ENCODE measurements around the gene KLHL22.

DNA sequence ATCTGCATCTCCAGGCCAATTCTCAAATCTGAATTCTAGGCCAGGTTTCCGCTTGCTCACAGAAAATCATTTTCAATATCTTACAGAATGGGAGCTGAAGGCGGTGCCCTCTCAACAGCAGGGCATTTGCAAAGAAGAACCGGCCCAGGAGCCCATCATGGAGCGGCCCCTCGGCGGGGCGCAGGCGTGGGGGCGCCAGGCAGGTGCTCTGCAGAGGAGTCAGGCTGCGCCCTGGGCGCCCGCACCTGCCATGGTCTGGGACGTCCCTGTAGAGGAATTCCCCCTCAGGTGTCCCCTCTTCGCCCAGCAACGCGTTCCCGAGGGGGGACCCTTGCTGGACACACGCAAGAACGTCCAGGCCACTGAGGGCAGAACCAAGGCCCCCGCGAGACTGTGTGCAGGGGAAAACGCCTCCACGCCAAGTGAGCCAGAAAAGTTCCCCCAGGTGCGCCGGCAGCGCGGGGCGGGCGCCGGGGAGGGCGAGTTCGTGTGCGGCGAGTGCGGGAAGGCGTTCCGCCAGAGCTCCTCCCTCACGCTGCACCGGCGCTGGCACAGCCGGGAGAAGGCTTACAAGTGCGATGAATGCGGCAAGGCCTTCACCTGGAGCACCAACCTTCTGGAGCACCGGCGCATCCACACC, 90.2 kb downstream of the KLHL22 start:
- TF ChIP-seq, protein P1, sequence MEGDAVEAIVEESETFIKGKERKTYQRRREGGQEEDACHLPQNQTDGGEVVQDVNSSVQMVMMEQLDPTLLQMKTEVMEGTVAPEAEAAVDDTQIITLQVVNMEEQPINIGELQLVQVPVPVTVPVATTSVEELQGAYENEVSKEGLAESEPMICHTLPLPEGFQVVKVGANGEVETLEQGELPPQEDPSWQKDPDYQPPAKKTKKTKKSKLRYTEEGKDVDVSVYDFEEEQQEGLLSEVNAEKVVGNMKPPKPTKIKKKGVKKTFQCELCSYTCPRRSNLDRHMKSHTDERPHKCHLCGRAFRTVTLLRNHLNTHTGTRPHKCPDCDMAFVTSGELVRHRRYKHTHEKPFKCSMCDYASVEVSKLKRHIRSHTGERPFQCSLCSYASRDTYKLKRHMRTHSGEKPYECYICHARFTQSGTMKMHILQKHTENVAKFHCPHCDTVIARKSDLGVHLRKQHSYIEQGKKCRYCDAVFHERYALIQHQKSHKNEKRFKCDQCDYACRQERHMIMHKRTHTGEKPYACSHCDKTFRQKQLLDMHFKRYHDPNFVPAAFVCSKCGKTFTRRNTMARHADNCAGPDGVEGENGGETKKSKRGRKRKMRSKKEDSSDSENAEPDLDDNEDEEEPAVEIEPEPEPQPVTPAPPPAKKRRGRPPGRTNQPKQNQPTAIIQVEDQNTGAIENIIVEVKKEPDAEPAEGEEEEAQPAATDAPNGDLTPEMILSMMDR (conservative IDR thresholded peaks at IDR 0.05): no peak
- TF ChIP-seq EZH2 (IDR thresholded peaks at IDR 0.05; ENCODE audit: low read depth): no peak

Data from PC-9 (cell line).